HepG2 (cell line): ENCODE results near the gene GBP6. TPM values are rescaled to one million over a fixed set of nuclear protein-coding genes. Genes with fewer than 3 reads are reported as not detected.

Source experiments
- ATAC-seq: fragments of 200-7000 bp; cut with Tn5 transposase; 3 replicates; pipeline ENCODE4 v1.9.1; 2020; ENCODE audit warnings: mild to moderate bottlenecking, moderate library complexity
- BruUV-seq: library from RNA; stranded (reverse); fragments of 400-500 nt; replicated peaks from 2 replicates; lab custom pipeline; 2021; lab: Mats Ljungman, UMichigan
- CTCF ChIA-PET: fragments of 300-600 bp; formaldehyde crosslinking; extraction: SDS; loops from one replicate; lab custom pipeline; 2021; ENCODE audit warnings: low total read pairs, inconsistent platforms, low intra/inter-chr PET ratio; lab: Yijun Ruan, JAX
- POLR2A ChIA-PET: fragments of 350-600 bp; sonication (Branson Sonifier 250); formaldehyde crosslinking; loops from one replicate; lab custom pipeline; 2020; ENCODE audit warnings: antibody characterized with exemption, inconsistent platforms; lab: Yijun Ruan, JAX
- DNase-seq: peaks from one replicate; pipeline ENCODE4 v3.0.0-alpha.2; 2015; ENCODE audit warnings: low spot score
- FAIRE-seq: peaks from 3 replicates; lab custom pipeline; 2011; peaks lifted over from hg19 to GRCh38; lab: Jason Lieb, UNC
- H2AFZ ChIP-seq: one replicate; pipeline ENCODE4 v1.6.1; 2011; ENCODE audit warnings: low read length, inconsistent platforms
- H3K27ac ChIP-seq: fragments of 300-600 bp; 3 replicates; pipeline ENCODE4 v1.8.0; 2011; ENCODE audit warnings: mixed run types, mild to moderate bottlenecking, mixed read lengths, low read length, inconsistent platforms; ENCODE audit not compliant: insufficient read depth; ENCODE audit errors: extremely low read length
- H3K27me3 ChIP-seq, 2 experiments: fragments of 200-600 bp in 1 of 2; 2 replicates in 1 of 2; 3 replicates in 1 of 2; pipeline versions ENCODE4 v1.6.0 to v1.8.0; 2011; ENCODE audit warnings: low read length in 2 of 2, mild to moderate bottlenecking in 2 of 2, moderate library complexity in 2 of 2, inconsistent platforms in 1 of 2; ENCODE audit not compliant: insufficient read depth in 2 of 2, control insufficient read depth in 1 of 2
- H3K36me3 ChIP-seq, 2 experiments: fragments of 200-600 bp in 1 of 2; replicated peaks in 1 of 2; 2 replicates in 1 of 2; 3 replicates in 1 of 2; pipeline versions ENCODE4 v1.5.1 to v1.8.0; 2011; ENCODE audit warnings: low read length in 2 of 2, inconsistent platforms in 1 of 2; ENCODE audit not compliant: insufficient read depth in 2 of 2, control insufficient read depth in 1 of 2
- H3K4me1 ChIP-seq: 2 replicates; pipeline ENCODE4 v1.5.1; 2012; ENCODE audit warnings: low read length, inconsistent platforms; ENCODE audit not compliant: insufficient read depth
- H3K4me2 ChIP-seq: 2 replicates; pipeline ENCODE4 v1.6.0; 2011; ENCODE audit warnings: low read depth, low read length, inconsistent platforms
- H3K4me3 ChIP-seq, 3 experiments: fragments of 200-600 bp in 1 of 3; sonication (generic), shearing (Covaris generic) in 1 of 3; replicated peaks in 1 of 3; 2 replicates each; pipeline ENCODE4 v1.5.1; 2011 to 2016; ENCODE audit warnings: low read length in 3 of 3, inconsistent platforms in 2 of 3, low read depth in 2 of 3, mild to moderate bottlenecking in 2 of 3, control low read depth in 1 of 3, mixed read lengths in 1 of 3; ENCODE audit not compliant: insufficient read depth in 1 of 3
- H3K79me2 ChIP-seq: one replicate; pipeline ENCODE4 v1.6.1; 2011; ENCODE audit warnings: low read length, inconsistent platforms; ENCODE audit not compliant: insufficient read depth
- H3K9ac ChIP-seq: 2 replicates; pipeline ENCODE4 v1.6.0; 2011; ENCODE audit warnings: mild to moderate bottlenecking, low read depth, low read length, inconsistent platforms; ENCODE audit not compliant: insufficient read depth
- H3K9me3 ChIP-seq: 2 replicates; pipeline ENCODE4 v1.5.1; 2012; ENCODE audit warnings: mild to moderate bottlenecking, low read length
- H4K20me1 ChIP-seq: 2 replicates; pipeline ENCODE4 v1.6.0; 2011; ENCODE audit warnings: inconsistent platforms, mild to moderate bottlenecking, low read length, moderate library complexity; ENCODE audit not compliant: insufficient read depth
- ATF7 ChIP-seq, 2 experiments: fragments of 450-650 bp in 1 of 2; sonication (generic) in 1 of 2; formaldehyde crosslinking in 1 of 2; IDR thresholded peaks; 2 replicates each; pipeline versions ENCODE4 v1.4.0 to v1.6.1; 2016 to 2020; ENCODE audit warnings: antibody characterized with exemption in 1 of 2, mild to moderate bottlenecking in 1 of 2, missing genetic modification reagents in 1 of 2
- ATF7-NPFF ChIP-seq: sonication (generic); formaldehyde crosslinking; IDR thresholded peaks from 2 replicates; pipeline ENCODE4 v1.8.1; 2023; ENCODE audit warnings: mild to moderate bottlenecking, low read depth, missing genetic modification reagents, moderate library complexity
- BCL3 ChIP-seq: sonication (generic); formaldehyde crosslinking; IDR thresholded peaks from 2 replicates; pipeline ENCODE4 v1.5.1; 2020; ENCODE audit warnings: mild to moderate bottlenecking, missing genetic modification reagents, moderate library complexity
- CBX5 ChIP-seq: sonication (generic); formaldehyde crosslinking; IDR thresholded peaks from 2 replicates; pipeline ENCODE4 v1.4.0; 2020; ENCODE audit warnings: missing genetic modification reagents, borderline replicate concordance
- HINFP ChIP-seq: sonication (generic); formaldehyde crosslinking; IDR thresholded peaks from 2 replicates; pipeline ENCODE4 v1.4.0; 2020; ENCODE audit warnings: low read depth, mild to moderate bottlenecking, missing genetic modification reagents
- HNRNPLL ChIP-seq: fragments of 200-400 bp; formaldehyde crosslinking; IDR thresholded peaks from 2 replicates; pipeline ENCODE4 v1.6.1; 2017; ENCODE audit warnings: mild to moderate bottlenecking, low read depth, low read length; ENCODE audit not compliant: poor library complexity, severe bottlenecking
- HOXA5 ChIP-seq: sonication (generic); formaldehyde crosslinking; IDR thresholded peaks from 2 replicates; pipeline ENCODE4 v1.4.0; 2020; ENCODE audit warnings: missing genetic modification reagents
- ZFP90 ChIP-seq: sonication (generic); formaldehyde crosslinking; IDR thresholded peaks from 2 replicates; pipeline ENCODE4 v1.8.0; 2022; ENCODE audit warnings: missing genetic modification reagents, mild to moderate bottlenecking, inconsistent platforms, borderline replicate concordance
- ZNF224 ChIP-seq: sonication (generic); formaldehyde crosslinking; IDR thresholded peaks from 2 replicates; pipeline ENCODE4 v1.5.0; 2020; ENCODE audit warnings: mild to moderate bottlenecking, missing genetic modification reagents
- ZNF253 ChIP-seq: sonication (generic); formaldehyde crosslinking; IDR thresholded peaks from 2 replicates; pipeline ENCODE4 v1.8.0; 2022; ENCODE audit warnings: mild to moderate bottlenecking, missing genetic modification reagents, borderline replicate concordance
- ZNF335 ChIP-seq: sonication (generic); formaldehyde crosslinking; IDR thresholded peaks from 2 replicates; pipeline ENCODE4 v1.4.0; 2020; ENCODE audit warnings: missing genetic modification reagents
- ZNF672 ChIP-seq: sonication (generic); formaldehyde crosslinking; IDR thresholded peaks from 2 replicates; pipeline ENCODE4 v1.8.1; 2022; ENCODE audit warnings: missing genetic modification reagents
- WGBS: methylation state at CpG from one replicate; pipeline ENCODE4 v1.1.6; 2017; ENCODE audit warnings: low lambda C conversion rate; 5-methylcytosine and 5-hydroxymethylcytosine counted together
- in situ Hi-C: cut with HindIII; loops from 2 replicates; pipeline ENCODE4 v1.10.0; 2017; ENCODE audit warnings: low pct_unique_long_range_greater_than_20kb; ENCODE audit not compliant: extremely low pct_ligation_motif_present
- intact Hi-C: fragments of 100-400 bp; cut with micrococcal nuclease; formaldehyde crosslinking; loops from one replicate; pipeline ENCODE4 v1.10.0; 2022; ENCODE audit not compliant: unreplicated experiment
- polyA plus RNA-seq, 8 experiments: library from polyadenylated mRNA; depleted of rRNA in 3 of 8; stranded (reverse) in 7 of 8; unstranded in 1 of 8; fragments of >200 nt; fragmentation: Illumina TruSeq in 4 of 8; extraction: Trizol in 4 of 8; gene quantifications; 2 replicates each; pipeline versions ENCODE4 v1.2.1 to v1.2.3, GENCODE V29; 2011 to 2016; ENCODE audit warnings: low read depth in 4 of 8, missing spikeins in 1 of 8, mixed read lengths in 1 of 8; ENCODE audit not compliant: insufficient read depth in 1 of 8
- total RNA-seq, 5 experiments: library from RNA; depleted of rRNA; stranded (reverse); fragments of >200 nt; fragmentation: Illumina TruSeq; extraction: Trizol; gene quantifications; 2 replicates each; pipeline ENCODE4 v1.2.3, GENCODE V29; 2016; ENCODE audit warnings: low read depth in 1 of 5
- TF ChIP-seq, protein P1 (sequence below): sonication (generic); formaldehyde crosslinking; IDR thresholded peaks from 2 replicates; pipeline ENCODE4 v1.4.0; 2020; ENCODE audit warnings: mild to moderate bottlenecking, missing genetic modification reagents
- TF ChIP-seq, protein P2 (sequence below): sonication (generic); formaldehyde crosslinking; IDR thresholded peaks from 2 replicates; pipeline ENCODE4 v1.5.1; 2020; ENCODE audit warnings: mild to moderate bottlenecking, moderate library complexity, missing genetic modification reagents

The GBP6 gene
- total and polyA plus RNA-seq, 2 of the 13 experiments (the other 11 are each of a cell fraction or from before 2014, with no cell fraction given), result not detected

GRCh38 chr1:89361681-89362080, 2.2 kb upstream of the GBP6 start (continued):
- TF ChIP-seq HINFP (CRISPR knock-in tag), result no peak

GRCh38 chr1:89363196-89363595, 663 bp upstream of the GBP6 start:
- H3K4me1 ChIP-seq, result peaks cover 5% of the 10 kb centered on the region
- intact Hi-C loops (no loop called here), in situ Hi-C loops (loop anchor here (25.0 kb wide), 1 partner anchor 276 kb away; no protein-coding TSS in a partner anchor)
- no peak overlapping the region for H3K4me2 ChIP-seq
- H3K27me3 ChIP-seq, result peaks cover 0 to 6% of the 10 kb centered on the region in 2 experiments; a peak in 2 of 5 replicates
- H3K27ac ChIP-seq, result no peak overlapping the region
- H2AFZ ChIP-seq, result no peak overlapping the region
- H3K4me3 ChIP-seq, result no peak overlapping the region
- no peak for FAIRE-seq
- no peak for ATAC-seq
- BruUV-seq, result no TSS peak
- no peak overlapping the region for H3K9ac ChIP-seq
- no peaks in the 10 kb centered on the region for H4K20me1 ChIP-seq
- no peak for DNase-seq
- POLR2A ChIA-PET, result no interaction called here
- H3K9me3 ChIP-seq, result no peaks in the 10 kb centered on the region
- CTCF ChIA-PET, result no interaction called here
- no peak for TF ChIP-seq ZNF335 (CRISPR knock-in tag)
- no peak for TF ChIP-seq ZNF253 (CRISPR knock-in tag)
- TF ChIP-seq, protein P1, sequence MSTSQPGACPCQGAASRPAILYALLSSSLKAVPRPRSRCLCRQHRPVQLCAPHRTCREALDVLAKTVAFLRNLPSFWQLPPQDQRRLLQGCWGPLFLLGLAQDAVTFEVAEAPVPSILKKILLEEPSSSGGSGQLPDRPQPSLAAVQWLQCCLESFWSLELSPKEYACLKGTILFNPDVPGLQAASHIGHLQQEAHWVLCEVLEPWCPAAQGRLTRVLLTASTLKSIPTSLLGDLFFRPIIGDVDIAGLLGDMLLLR, result no peak
- TF ChIP-seq ATF7 (IDR thresholded peaks at IDR 0.05), result no peak
- TF ChIP-seq ATF7 (CRISPR knock-in tag; IDR thresholded peaks at IDR 0.05), result no peak
- TF ChIP-seq BCL3 (CRISPR knock-in tag), result no peak
- no peak for TF ChIP-seq ZNF672
- TF ChIP-seq ZFP90 (CRISPR knock-in tag), result no peak
- TF ChIP-seq ZNF224 (CRISPR knock-in tag), result no peak
- TF ChIP-seq, protein P2, sequence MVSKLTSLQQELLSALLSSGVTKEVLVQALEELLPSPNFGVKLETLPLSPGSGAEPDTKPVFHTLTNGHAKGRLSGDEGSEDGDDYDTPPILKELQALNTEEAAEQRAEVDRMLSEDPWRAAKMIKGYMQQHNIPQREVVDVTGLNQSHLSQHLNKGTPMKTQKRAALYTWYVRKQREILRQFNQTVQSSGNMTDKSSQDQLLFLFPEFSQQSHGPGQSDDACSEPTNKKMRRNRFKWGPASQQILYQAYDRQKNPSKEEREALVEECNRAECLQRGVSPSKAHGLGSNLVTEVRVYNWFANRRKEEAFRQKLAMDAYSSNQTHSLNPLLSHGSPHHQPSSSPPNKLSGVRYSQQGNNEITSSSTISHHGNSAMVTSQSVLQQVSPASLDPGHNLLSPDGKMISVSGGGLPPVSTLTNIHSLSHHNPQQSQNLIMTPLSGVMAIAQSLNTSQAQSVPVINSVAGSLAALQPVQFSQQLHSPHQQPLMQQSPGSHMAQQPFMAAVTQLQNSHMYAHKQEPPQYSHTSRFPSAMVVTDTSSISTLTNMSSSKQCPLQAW, result no peak
- TF ChIP-seq ATF7-NPFF (CRISPR knock-in tag), result no peak
- no peak for TF ChIP-seq CBX5 (CRISPR knock-in tag)
- TF ChIP-seq HOXA5 (CRISPR knock-in tag), result no peak
- no peak for TF ChIP-seq HNRNPLL
- H3K79me2 ChIP-seq, result no peaks in the 10 kb centered on the region
- 6% methylated on average over 1 of the region's 1 CpG for WGBS
- no peaks in the 10 kb centered on the region for H3K36me3 ChIP-seq
